Epithelial cell of proximal tubule (primary cell): ENCODE measurements around the gene SLC25A45. TPM values are rescaled to one million over a fixed set of nuclear protein-coding genes. Genes with fewer than 3 reads are reported as not detected.

Experiments used
- DNase-seq: peaks from one replicate; pipeline ENCODE4 v3.0.0-alpha.2; 2011; ENCODE audit warnings: low read depth
- H3K4me3 ChIP-seq: 2 replicates; pipeline ENCODE4 v1.5.1; 2011; ENCODE audit warnings: low read depth, mild to moderate bottlenecking, low read length
- CTCF ChIP-seq: conservative IDR thresholded peaks from 2 replicates; pipeline ENCODE4 v1.5.1; 2012; ENCODE audit warnings: low read depth, mild to moderate bottlenecking, low read length
- total RNA-seq: library from RNA; depleted of rRNA; stranded (reverse); fragments of >200 nt; gene quantifications from 2 replicates; pipeline ENCODE4 v1.2.3, GENCODE V29; 2015

SLC25A45 gene
- total RNA-seq, 1 donor from 2014 or later, result 0.29 TPM

GRCh38 chr11:65395961-65396530 is 13.6 kb upstream of the SLC25A45 start:
- H3K4me3 ChIP-seq, result no peak overlapping the region
- no peak for TF ChIP-seq CTCF
- no peak for DNase-seq

GRCh38 chr11:65394125-65394536 is 11.7 kb upstream of the SLC25A45 start:
- TF ChIP-seq CTCF, result no peak
- DNase-seq, result no peak
- no peak overlapping the region for H3K4me3 ChIP-seq

- TF ChIP-seq CTCF, result no peak
- H3K4me3 ChIP-seq, result no peak overlapping the region
- no peak for DNase-seq
These were observed 11.2 kb upstream of the SLC25A45 start for GRCh38 chr11:65393513-65394079.

- DNase-seq, result no peak
- TF ChIP-seq CTCF, result no peak
- H3K4me3 ChIP-seq, result no peak overlapping the region
These were observed 10.5 kb upstream of the SLC25A45 start for GRCh38 chr11:65392899-65393298.

GRCh38 chr11:65392186-65392829 is 9.9 kb upstream of the SLC25A45 start:
- no peak for DNase-seq
- H3K4me3 ChIP-seq, result no peak overlapping the region
- TF ChIP-seq CTCF, result no peak

GRCh38 chr11:65390996-65391395 is 8.6 kb upstream of the SLC25A45 start:
- no peak for DNase-seq
- TF ChIP-seq CTCF, result no peak
- H3K4me3 ChIP-seq, result no peak overlapping the region
